H9 (cell line): ENCODE measurements around the gene NEURL3. TPM values are rescaled to one million over a fixed set of nuclear protein-coding genes. Genes with fewer than 3 reads are reported as not detected.

Source experiments
- DNase-seq: peaks from one replicate; pipeline ENCODE4 v3.0.0-alpha.2; 2017
- H2AFZ ChIP-seq: one replicate; pipeline ENCODE4 v1.6.1; 2013; ENCODE audit warnings: mild to moderate bottlenecking, low read length, control low read depth, moderate library complexity
- H2AK5ac ChIP-seq: 2 replicates; pipeline ENCODE4 v1.6.1; 2013; ENCODE audit warnings: low read length, control low read depth, mixed read lengths; ENCODE audit not compliant: insufficient read length
- H2BK120ac ChIP-seq: one replicate; pipeline ENCODE4 v1.6.1; 2013; ENCODE audit warnings: low read depth, mild to moderate bottlenecking, low read length, control low read depth, inconsistent platforms; ENCODE audit not compliant: poor library complexity, severe bottlenecking
- H2BK12ac ChIP-seq: 2 replicates; pipeline ENCODE4 v1.6.1; 2013; ENCODE audit warnings: low read length, control low read depth, mixed read lengths, low read depth; ENCODE audit not compliant: insufficient read length
- H2BK15ac ChIP-seq: 2 replicates; pipeline ENCODE4 v1.6.1; 2013; ENCODE audit warnings: low read depth, low read length, control low read depth
- H2BK20ac ChIP-seq: one replicate; pipeline ENCODE4 v1.6.1; 2013; ENCODE audit warnings: low read depth, mild to moderate bottlenecking, low read length, control low read depth, inconsistent platforms; ENCODE audit not compliant: poor library complexity, severe bottlenecking
- H2BK5ac ChIP-seq: 2 replicates; pipeline ENCODE4 v1.6.1; 2013; ENCODE audit warnings: low read length, control low read depth, mixed read lengths; ENCODE audit not compliant: insufficient read length
- H3K14ac ChIP-seq: 2 replicates; pipeline ENCODE4 v1.6.1; 2013; ENCODE audit warnings: low read length, control low read depth; ENCODE audit not compliant: insufficient read depth
- H3K18ac ChIP-seq: 2 replicates; pipeline ENCODE4 v1.6.1; 2013; ENCODE audit warnings: low read depth, mild to moderate bottlenecking, mixed read lengths, low read length, control low read depth; ENCODE audit not compliant: insufficient read length
- H3K23ac ChIP-seq: 2 replicates; pipeline ENCODE4 v1.6.1; 2013; ENCODE audit warnings: low read length, control low read depth, mixed read lengths, low read depth; ENCODE audit not compliant: insufficient read length
- H3K23me2 ChIP-seq: 2 replicates; pipeline ENCODE4 v1.6.1; 2013; ENCODE audit warnings: low read depth, mild to moderate bottlenecking, mixed read lengths, low read length, control low read depth; ENCODE audit not compliant: insufficient read length, poor library complexity, severe bottlenecking
- H3K27ac ChIP-seq: 2 replicates; pipeline ENCODE4 v1.5.1; 2013; ENCODE audit warnings: low read length, control low read depth, mixed read lengths, low read depth; ENCODE audit not compliant: insufficient read length
- H3K27me3 ChIP-seq: 2 replicates; pipeline ENCODE4 v1.6.1; 2013; ENCODE audit warnings: low read length, control low read depth, inconsistent platforms; ENCODE audit not compliant: insufficient read depth
- H3K4ac ChIP-seq: 2 replicates; pipeline ENCODE4 v1.6.1; 2013; ENCODE audit warnings: low read depth, mild to moderate bottlenecking, control low read depth, inconsistent platforms, low read length, moderate library complexity
- H3K4me1 ChIP-seq: 2 replicates; pipeline ENCODE4 v1.6.1; 2013; ENCODE audit warnings: low read length, control low read depth, inconsistent platforms; ENCODE audit not compliant: insufficient read depth
- H3K4me2 ChIP-seq: 2 replicates; pipeline ENCODE4 v1.6.1; 2013; ENCODE audit warnings: low read length, control low read depth, mixed read lengths; ENCODE audit not compliant: insufficient read length, insufficient read depth
- H3K56ac ChIP-seq: 2 replicates; pipeline ENCODE4 v1.6.1; 2013; ENCODE audit warnings: low read depth, mild to moderate bottlenecking, mixed read lengths, low read length, control low read depth; ENCODE audit not compliant: insufficient read length
- H3K79me1 ChIP-seq: 2 replicates; pipeline ENCODE4 v1.6.1; 2013; ENCODE audit warnings: low read depth, mild to moderate bottlenecking, moderate library complexity, low read length, control low read depth, inconsistent platforms; ENCODE audit not compliant: insufficient read depth, poor library complexity, severe bottlenecking
- H3K79me2 ChIP-seq: 2 replicates; pipeline ENCODE4 v1.6.1; 2013; ENCODE audit warnings: low read length, control low read depth, inconsistent platforms; ENCODE audit not compliant: insufficient read depth
- H3K9ac ChIP-seq: 2 replicates; pipeline ENCODE4 v1.6.1; 2013; ENCODE audit warnings: low read length, control low read depth, mixed read lengths; ENCODE audit not compliant: insufficient read length; ENCODE audit errors: extremely low read depth
- H3K9me3 ChIP-seq: one replicate; pipeline ENCODE4 v1.6.1; 2013; ENCODE audit warnings: low read depth, low read length, inconsistent platforms; ENCODE audit not compliant: control insufficient read depth
- H3T11ph ChIP-seq: one replicate; pipeline ENCODE4 v1.6.1; 2013; ENCODE audit warnings: mild to moderate bottlenecking, low read length, control low read depth, inconsistent platforms
- H4K20me1 ChIP-seq: one replicate; pipeline ENCODE4 v1.6.1; 2013; ENCODE audit not compliant: control insufficient read depth, insufficient read length, insufficient read depth
- H4K5ac ChIP-seq: 2 replicates; pipeline ENCODE4 v1.6.1; 2013; ENCODE audit warnings: low read depth, mild to moderate bottlenecking, mixed read lengths, low read length, control low read depth; ENCODE audit not compliant: insufficient read length
- H4K8ac ChIP-seq: replicated peaks from 2 replicates; pipeline ENCODE4 v1.6.1; 2013; ENCODE audit warnings: low read length, control low read depth, mixed read lengths, low read depth; ENCODE audit not compliant: insufficient read length
- H4K91ac ChIP-seq: 2 replicates; pipeline ENCODE4 v1.6.1; 2013; ENCODE audit warnings: low read depth, mild to moderate bottlenecking, moderate library complexity, mixed read lengths, low read length, control low read depth; ENCODE audit not compliant: insufficient read length
- H3K27ac Mint-ChIP-seq, 3 experiments: 2 replicates in 2 of 3; 3 replicates in 1 of 3; pipeline ENCODE4 v1.8.0; 2020 to 2021; ENCODE audit warnings: mixed read lengths in 3 of 3, mild to moderate bottlenecking in 1 of 3, moderate library complexity in 1 of 3
- H3K27me3 Mint-ChIP-seq: 2 replicates; pipeline ENCODE4 v1.8.0; 2021; ENCODE audit warnings: low read depth, mild to moderate bottlenecking, moderate library complexity, mixed read lengths
- H3K36me3 Mint-ChIP-seq, 3 experiments: 2 replicates in 2 of 3; 3 replicates in 1 of 3; pipeline ENCODE4 v1.8.0; 2020 to 2021; ENCODE audit warnings: low read depth in 3 of 3, mixed read lengths in 3 of 3; ENCODE audit not compliant: insufficient read depth in 1 of 3
- H3K4me1 Mint-ChIP-seq, 2 experiments: 2 replicates each; pipeline ENCODE4 v1.8.0; 2020; ENCODE audit warnings: mixed read lengths in 2 of 2
- H3K4me3 Mint-ChIP-seq, 2 experiments: 2 replicates in 1 of 2; 3 replicates in 1 of 2; pipeline ENCODE4 v1.8.0; 2020 to 2021; ENCODE audit warnings: mild to moderate bottlenecking in 2 of 2, mixed read lengths in 2 of 2, moderate library complexity in 1 of 2
- H3K9me3 Mint-ChIP-seq, 2 experiments: 2 replicates in 1 of 2; 3 replicates in 1 of 2; pipeline ENCODE4 v1.8.0; 2020; ENCODE audit warnings: mild to moderate bottlenecking in 2 of 2, mixed read lengths in 2 of 2, moderate library complexity in 1 of 2
- WGBS: extraction: QIAGEN DNeasy Blood & Tissue Kit; methylation state at CpG from one replicate; pipeline ENCODE4 v1.1.7; 2013; ENCODE audit warnings: missing lambda C conversion rate, low lambda C conversion rate, mixed read lengths; ENCODE audit not compliant: insufficient read length; ENCODE audit errors: extremely low coverage; 5-methylcytosine and 5-hydroxymethylcytosine counted together
- total RNA-seq: library from RNA; stranded (reverse); gene quantifications from 2 replicates; pipeline ENCODE4 v1.2.1, GENCODE V29; 2021
- TF ChIP-seq, protein P1 (sequence below): fragments of 200-600 bp; sonication (generic); conservative IDR thresholded peaks from 3 replicates; pipeline ENCODE4 v1.8.0; 2021; ENCODE audit warnings: antibody characterized with exemption, mild to moderate bottlenecking

Gene NEURL3
- total RNA-seq, 1 experiment from 2014 or later: not detected

DNA sequence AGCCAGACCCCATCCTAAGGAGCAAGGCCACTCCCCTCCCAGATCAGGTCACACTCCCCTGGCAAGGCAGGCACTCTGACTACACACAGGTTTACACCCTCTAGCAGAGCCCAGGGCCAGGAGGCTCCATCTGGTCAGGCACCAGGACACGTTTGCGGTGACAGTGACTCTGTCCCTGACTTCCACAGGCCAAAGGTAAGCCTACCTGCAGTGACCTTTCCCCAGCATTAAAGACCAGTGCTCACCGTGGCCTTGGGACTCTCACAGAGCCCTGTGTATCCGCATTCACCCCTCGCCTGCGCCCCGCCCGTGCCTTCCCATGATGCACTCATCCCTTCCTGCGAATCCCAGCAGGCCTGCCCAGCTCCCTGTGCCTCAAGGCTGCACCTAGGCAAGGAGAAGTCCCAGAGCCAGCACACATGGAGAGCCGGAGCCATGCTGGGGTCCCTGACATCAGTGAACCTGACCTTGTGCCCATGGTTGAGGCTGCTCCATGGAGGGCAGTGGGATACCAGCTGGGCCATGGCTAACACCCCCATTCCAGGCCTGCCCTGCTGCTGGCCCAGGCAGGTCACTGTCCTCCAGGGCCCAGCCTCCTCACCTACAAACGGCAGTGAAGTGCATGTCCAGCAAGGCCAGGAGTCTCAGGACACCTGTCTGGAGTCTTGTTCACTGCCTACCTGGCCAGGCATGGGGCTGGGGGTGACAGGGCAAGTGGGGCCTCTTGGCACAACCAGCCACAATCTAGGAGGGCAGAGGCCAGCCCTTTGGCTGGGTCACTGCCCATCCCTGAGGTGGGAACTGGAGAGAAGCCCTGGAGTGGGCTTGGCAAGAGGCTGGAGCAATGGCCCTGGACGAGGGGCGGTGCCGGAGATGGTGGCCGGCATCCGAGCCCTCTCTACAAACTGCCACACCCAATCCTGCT lies 3.0 kb downstream of the NEURL3 start:
- Histone ChIP-seq H3K9ac (no peak overlapping the region), H3K14ac (no peak overlapping the region; the same call in 1 of the 2 replicates), H3K27me3 (no peaks in the 10 kb centered on the region), H2BK12ac (no peak overlapping the region), H2BK120ac (no peak overlapping the region), H3K79me2 (no peaks in the 10 kb centered on the region), H4K20me1 (no peaks in the 10 kb centered on the region), H3K4me1 (no peaks in the 10 kb centered on the region), H3K23ac (no peak overlapping the region), H2BK15ac (no peak overlapping the region), H2AFZ (no peak overlapping the region), H3K4me2 (no peak overlapping the region), H2BK20ac (no peak overlapping the region), H4K91ac (no peak overlapping the region), H4K5ac (no peak overlapping the region), H3K23me2 (no peaks in the 10 kb centered on the region), H3K79me1 (no peaks in the 10 kb centered on the region), H3K4ac (no peak overlapping the region), H3K18ac (no peak overlapping the region), H3K27ac (no peak overlapping the region), H2AK5ac (no peak overlapping the region), H4K8ac (no peak overlapping the region), H3K56ac (no peak overlapping the region), H3K9me3 (no peaks in the 10 kb centered on the region), H2BK5ac (no peak overlapping the region), H3T11ph (no peak overlapping the region)
- WGBS: no CpG with 5 or more reads among the region's 16 CpGs
- TF ChIP-seq, protein P1, sequence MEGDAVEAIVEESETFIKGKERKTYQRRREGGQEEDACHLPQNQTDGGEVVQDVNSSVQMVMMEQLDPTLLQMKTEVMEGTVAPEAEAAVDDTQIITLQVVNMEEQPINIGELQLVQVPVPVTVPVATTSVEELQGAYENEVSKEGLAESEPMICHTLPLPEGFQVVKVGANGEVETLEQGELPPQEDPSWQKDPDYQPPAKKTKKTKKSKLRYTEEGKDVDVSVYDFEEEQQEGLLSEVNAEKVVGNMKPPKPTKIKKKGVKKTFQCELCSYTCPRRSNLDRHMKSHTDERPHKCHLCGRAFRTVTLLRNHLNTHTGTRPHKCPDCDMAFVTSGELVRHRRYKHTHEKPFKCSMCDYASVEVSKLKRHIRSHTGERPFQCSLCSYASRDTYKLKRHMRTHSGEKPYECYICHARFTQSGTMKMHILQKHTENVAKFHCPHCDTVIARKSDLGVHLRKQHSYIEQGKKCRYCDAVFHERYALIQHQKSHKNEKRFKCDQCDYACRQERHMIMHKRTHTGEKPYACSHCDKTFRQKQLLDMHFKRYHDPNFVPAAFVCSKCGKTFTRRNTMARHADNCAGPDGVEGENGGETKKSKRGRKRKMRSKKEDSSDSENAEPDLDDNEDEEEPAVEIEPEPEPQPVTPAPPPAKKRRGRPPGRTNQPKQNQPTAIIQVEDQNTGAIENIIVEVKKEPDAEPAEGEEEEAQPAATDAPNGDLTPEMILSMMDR: no peak
- Mint-ChIP-seq H3K36me3 (no peaks in the 10 kb centered on the region), H3K4me1 (peaks cover 14 to 26% of the 10 kb centered on the region in 2 experiments), H3K4me3 (no peak overlapping the region), H3K9me3 (no peaks in the 10 kb centered on the region), H3K27ac (no peak overlapping the region), H3K27me3 (peaks cover 2% of the 10 kb centered on the region; the same call in 1 of the 2 replicates)
- no peak for DNase-seq
